Measurements from ENCODE around the gene MBD3.

- TF ChIP-seq CTCF (IDR thresholded peaks at IDR 0.05; ENCODE audit: low read length) (no peak), EZH2 (IDR thresholded peaks at IDR 0.05; ENCODE audit: borderline replicate concordance, low read length) (no peak)
Observed at GRCh38 chr19:1534972-1535371, 57.7 kb downstream of the MBD3 start.

All from OCI-LY1 (cell line).